VCaP (cell line): Measurements from ENCODE around the gene HSH2D.

Experiments used
- H3K27ac ChIP-seq: fragments of 450-650 bp; 2 replicates; pipeline ENCODE4 v1.5.1; 2017
- TF ChIP-seq, protein P1 (sequence below): fragments of 450-650 bp; conservative IDR thresholded peaks from 2 replicates; pipeline ENCODE4 v1.5.1; 2017; ENCODE audit warnings: mild to moderate bottlenecking, moderate library complexity

Gene HSH2D

DNA sequence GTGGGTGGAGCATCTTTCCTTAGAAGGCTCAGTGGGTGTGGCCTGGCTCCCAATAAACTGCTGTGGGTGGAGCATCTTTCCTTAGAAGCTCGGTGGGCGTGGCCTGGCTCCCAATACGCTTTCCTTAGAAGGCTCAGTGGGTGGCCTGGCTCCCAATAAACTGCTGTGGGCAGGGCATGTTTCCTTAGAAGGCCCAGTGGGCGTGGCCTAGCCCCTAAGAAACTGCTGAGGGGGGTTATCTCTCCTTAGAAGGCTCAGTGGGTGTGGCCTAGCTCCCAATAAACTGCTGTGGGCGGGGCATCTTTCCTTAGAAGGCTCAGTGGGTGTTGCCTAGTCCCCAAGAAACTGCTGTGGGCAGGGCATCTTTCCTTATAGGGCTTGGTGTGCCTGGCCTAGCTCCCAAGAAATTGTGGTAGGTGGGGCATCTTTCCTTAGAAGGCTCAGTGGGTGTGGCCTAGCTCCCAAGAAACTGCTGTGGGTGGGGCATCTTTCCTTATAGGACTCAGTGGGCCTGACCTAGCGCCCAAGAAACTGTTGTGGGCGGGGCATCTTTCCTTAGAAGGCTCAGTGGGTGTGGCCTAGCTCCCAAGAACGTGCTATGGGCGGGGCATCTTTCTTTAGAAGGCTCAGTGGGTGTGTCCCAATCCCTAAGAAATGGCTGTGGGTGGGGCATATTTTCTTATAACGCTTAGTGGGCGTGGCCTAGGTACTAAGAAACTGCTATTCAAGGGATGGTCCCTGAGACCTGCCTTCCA lies 10.3 kb downstream of the HSH2D start:
- TF ChIP-seq, protein P1, sequence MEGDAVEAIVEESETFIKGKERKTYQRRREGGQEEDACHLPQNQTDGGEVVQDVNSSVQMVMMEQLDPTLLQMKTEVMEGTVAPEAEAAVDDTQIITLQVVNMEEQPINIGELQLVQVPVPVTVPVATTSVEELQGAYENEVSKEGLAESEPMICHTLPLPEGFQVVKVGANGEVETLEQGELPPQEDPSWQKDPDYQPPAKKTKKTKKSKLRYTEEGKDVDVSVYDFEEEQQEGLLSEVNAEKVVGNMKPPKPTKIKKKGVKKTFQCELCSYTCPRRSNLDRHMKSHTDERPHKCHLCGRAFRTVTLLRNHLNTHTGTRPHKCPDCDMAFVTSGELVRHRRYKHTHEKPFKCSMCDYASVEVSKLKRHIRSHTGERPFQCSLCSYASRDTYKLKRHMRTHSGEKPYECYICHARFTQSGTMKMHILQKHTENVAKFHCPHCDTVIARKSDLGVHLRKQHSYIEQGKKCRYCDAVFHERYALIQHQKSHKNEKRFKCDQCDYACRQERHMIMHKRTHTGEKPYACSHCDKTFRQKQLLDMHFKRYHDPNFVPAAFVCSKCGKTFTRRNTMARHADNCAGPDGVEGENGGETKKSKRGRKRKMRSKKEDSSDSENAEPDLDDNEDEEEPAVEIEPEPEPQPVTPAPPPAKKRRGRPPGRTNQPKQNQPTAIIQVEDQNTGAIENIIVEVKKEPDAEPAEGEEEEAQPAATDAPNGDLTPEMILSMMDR = no peak
- H3K27ac ChIP-seq = no peak overlapping the region

DNA sequence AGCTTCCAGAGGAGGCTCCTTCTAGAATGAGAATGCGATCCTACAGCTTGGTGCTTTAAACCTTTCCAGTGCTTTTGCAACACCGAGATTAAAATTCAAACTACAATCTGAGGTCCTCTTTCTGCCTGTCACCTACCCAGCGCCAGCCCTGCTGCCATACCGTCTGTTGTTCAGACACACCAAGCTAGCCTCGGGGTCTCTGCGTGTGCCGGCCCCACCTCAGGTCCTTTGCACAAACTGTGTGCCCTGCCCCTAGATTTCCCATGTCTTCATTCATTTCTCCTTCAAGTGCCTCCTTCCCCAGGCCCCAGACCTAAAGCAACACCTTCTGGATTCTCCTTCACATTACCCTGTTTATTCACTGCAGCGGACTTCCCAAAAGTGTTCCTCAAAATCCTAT lies 11.1 kb downstream of the HSH2D start:
- no peak overlapping the region for H3K27ac ChIP-seq
- TF ChIP-seq, protein P1 = no peak

DNA sequence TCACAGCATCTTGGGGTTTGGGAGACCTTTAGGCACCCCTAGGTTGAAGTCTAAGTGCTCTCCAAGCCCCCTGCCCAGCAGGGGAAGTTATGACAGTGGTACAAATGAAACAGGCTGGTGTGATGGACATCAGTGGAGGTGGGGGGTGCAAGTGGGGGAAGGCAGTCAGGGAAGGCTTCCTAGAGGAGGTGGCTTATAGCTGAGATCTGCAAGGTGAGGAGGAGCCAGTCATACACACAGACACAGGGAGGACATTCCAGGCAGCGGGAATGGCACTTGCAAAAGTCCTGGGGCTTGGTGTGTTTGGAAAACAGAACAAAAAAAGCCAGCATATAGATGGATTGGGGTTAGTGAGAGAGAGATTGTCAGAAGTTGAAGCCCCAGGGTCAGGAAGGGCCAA lies 11.6 kb downstream of the HSH2D start:
- no peak overlapping the region for H3K27ac ChIP-seq
- TF ChIP-seq, protein P1 = no peak

DNA sequence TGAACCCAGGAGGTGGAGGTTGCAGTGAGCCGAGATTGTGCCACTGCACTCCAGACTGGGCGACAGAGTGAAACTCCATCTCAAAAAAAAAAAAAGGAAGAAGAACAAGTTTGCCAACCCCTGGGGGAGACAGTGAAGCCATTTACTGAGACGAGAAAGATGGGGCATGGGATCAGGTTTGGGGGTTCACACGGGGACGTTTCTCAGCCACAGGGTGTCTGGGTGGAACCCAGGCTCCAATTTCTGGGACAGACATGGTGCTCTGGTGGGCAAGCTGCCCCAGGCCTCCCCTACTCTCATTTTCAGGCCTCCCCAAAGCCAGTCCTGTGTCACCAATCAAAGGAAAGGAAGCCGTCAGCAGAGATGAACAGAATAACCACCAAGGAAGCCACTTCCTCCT lies 13.4 kb downstream of the HSH2D start:
- H3K27ac ChIP-seq = no peak overlapping the region
- TF ChIP-seq, protein P1 = no peak

DNA sequence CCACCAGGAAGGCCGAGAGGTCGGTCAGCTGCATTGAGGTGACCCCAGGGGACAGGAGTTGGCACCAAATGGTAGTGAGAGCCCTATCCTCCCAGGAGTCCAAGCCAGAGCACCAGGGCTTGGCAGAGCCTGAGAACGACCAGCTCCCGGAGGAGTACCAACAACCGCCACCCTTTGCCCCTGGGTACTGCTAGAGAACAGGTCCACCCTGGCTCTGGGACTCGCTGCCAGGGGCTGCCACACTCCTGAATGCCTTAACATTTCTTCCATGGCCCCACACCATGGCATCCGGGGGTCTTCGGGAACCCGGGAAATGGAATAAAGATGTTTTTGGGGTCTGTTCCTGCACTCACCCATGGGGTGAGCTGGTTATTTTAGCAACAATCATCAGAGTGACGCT lies 14.1 kb downstream of the HSH2D start:
- H3K27ac ChIP-seq = no peak overlapping the region
- TF ChIP-seq, protein P1 = no peak

DNA sequence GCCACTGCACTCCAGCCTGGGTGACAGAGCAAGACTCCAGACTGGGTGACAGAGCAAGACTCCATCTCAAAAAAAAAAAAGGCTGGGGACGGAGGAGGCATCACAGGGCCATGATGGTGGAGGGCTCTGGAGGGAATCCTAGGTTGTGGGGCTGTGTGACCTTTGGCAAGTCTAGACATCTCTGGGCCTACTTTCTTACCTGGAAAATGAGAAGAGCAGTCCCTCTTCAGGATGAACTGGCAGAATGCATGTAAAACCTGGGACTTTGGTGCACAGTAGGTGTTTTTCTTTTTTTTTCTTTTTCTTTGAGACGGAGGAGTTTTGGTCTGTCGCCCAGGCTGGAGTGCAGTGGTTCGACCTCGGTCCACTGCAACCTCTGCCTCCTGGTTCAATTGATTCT lies 16.2 kb downstream of the HSH2D start:
- TF ChIP-seq, protein P1 = no peak
- no peak overlapping the region for H3K27ac ChIP-seq

DNA sequence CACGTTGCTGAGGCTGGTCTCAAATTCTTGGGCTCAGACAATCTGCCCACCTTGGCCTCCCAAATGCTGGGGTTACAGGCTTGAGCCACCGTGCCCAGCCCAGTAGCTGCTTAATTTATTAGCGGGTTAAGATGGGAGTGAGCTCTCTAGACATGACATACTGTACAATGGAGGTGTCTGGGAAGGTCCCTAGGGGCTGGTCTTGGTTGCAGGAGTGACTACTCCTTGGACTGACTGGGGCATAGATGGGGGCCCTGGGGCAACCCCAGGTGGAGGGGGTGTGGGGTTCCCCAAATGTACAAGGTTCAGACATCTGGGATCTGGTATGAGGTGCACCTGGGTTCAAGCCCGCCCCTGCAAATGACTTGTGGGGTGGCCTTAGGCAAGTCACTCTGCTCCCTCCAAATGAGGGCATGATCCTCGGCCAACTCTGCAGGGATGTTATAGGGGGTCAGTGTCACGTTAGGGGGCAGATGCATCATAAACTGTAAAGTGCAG lies 17.0 kb downstream of the HSH2D start:
- TF ChIP-seq, protein P1 = no peak
- H3K27ac ChIP-seq = no peak overlapping the region
